Measurements from ENCODE around the gene OR4N2.
"Not testable (repeated sequence)": the region's sequence is repeated elsewhere in the genome, so short reads cannot be mapped to it uniquely, and the experiment has no call there.

The OR4N2 gene

GRCh38 chr14:19803470-19803869 lies at the start of gene OR4N2:
TSS of gene OR4N2 (plus strand) at chr14:19803770. CDS start at chr14:19827449, 23,679 bp downstream.
- not testable (repeated sequence) for H3K4me1 ChIP-seq (ENCODE audit: control insufficient read depth, insufficient read depth, low read length); H3K9me3 ChIP-seq (ENCODE audit: control insufficient read depth, low read length)

GRCh38 chr14:19754172-19754571 lies 49.4 kb upstream of the OR4N2 start:
- Histone ChIP-seq H3K9ac (ENCODE audit: low read length) (no peak overlapping the region), H3K27me3 (ENCODE audit: control insufficient read depth, insufficient read depth, low read length) (no peaks in the 10 kb centered on the region), H3K36me3 (ENCODE audit: control insufficient read depth, insufficient read depth, low read length) (no peaks in the 10 kb centered on the region), H3K4me3 (ENCODE audit: low read length) (no peak overlapping the region), H3K4me1 (ENCODE audit: control insufficient read depth, insufficient read depth, low read length) (no peaks in the 10 kb centered on the region), H3K9me3 (ENCODE audit: control insufficient read depth, low read length) (no peaks in the 10 kb centered on the region)

More at GRCh38 chr14:19803470-19803869, at the start of gene OR4N2:
- not testable (repeated sequence) for H3K27me3 ChIP-seq (ENCODE audit: control insufficient read depth, insufficient read depth, low read length); H3K4me3 ChIP-seq (ENCODE audit: low read length); H3K9ac ChIP-seq (ENCODE audit: low read length); H3K36me3 ChIP-seq (ENCODE audit: control insufficient read depth, insufficient read depth, low read length)

- not testable (repeated sequence) for H3K4me3 ChIP-seq (ENCODE audit: low read length); H3K27me3 ChIP-seq (ENCODE audit: control insufficient read depth, insufficient read depth, low read length); H3K4me1 ChIP-seq (ENCODE audit: control insufficient read depth, insufficient read depth, low read length); H3K9me3 ChIP-seq (ENCODE audit: control insufficient read depth, low read length); H3K9ac ChIP-seq (ENCODE audit: low read length); H3K36me3 ChIP-seq (ENCODE audit: control insufficient read depth, insufficient read depth, low read length)
Measured at GRCh38 chr14:19771491-19771890, 32.1 kb upstream of the OR4N2 start.

DNA sequence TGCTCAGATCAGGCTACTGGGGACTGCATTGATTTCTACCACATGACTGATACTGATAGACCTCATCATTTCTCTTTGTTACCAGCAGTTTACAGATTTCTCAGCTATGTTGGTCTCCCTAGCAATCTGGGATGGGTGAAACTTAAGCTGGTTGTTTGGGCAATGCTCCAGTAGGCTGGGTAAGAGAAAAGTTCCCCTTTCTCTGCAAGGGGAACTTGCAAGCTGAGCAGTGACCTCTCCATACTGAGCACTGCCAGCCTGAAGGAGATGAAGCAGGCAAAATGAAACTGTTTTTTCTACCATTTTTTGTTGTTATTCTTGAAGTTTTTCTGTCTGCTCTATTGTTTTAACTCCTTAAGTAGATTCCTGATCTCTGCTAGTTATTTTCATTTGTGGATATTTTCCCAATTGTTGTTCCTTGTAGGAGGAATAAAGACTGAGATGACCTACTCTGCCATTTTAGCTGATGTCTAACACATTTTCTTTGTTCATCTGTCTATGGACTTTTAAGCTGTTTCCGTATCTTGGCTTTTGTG lies 31.6 kb upstream of the OR4N2 start:
- H3K9ac ChIP-seq (ENCODE audit: low read length), result no peak overlapping the region
- no peaks in the 10 kb centered on the region for H3K9me3 ChIP-seq (ENCODE audit: control insufficient read depth, low read length)
- no peaks in the 10 kb centered on the region for H3K27me3 ChIP-seq (ENCODE audit: control insufficient read depth, insufficient read depth, low read length)
- no peaks in the 10 kb centered on the region for H3K36me3 ChIP-seq (ENCODE audit: control insufficient read depth, insufficient read depth, low read length)
- H3K4me1 ChIP-seq (ENCODE audit: control insufficient read depth, insufficient read depth, low read length), result no peaks in the 10 kb centered on the region
- no peak overlapping the region for H3K4me3 ChIP-seq (ENCODE audit: low read length)

GRCh38 chr14:19772454-19772853 lies 31.1 kb upstream of the OR4N2 start:
- not testable (repeated sequence) for H3K36me3 ChIP-seq (ENCODE audit: control insufficient read depth, insufficient read depth, low read length); H3K27me3 ChIP-seq (ENCODE audit: control insufficient read depth, insufficient read depth, low read length); H3K4me3 ChIP-seq (ENCODE audit: low read length)

GRCh38 chr14:19773204-19773603 lies 30.4 kb upstream of the OR4N2 start, which contains the start of gene OR4M1:
TSS of gene OR4M1 (plus strand) at chr14:19773504. CDS start at chr14:19780323, 6,819 bp downstream.
- not testable (repeated sequence) for H3K27me3 ChIP-seq (ENCODE audit: control insufficient read depth, insufficient read depth, low read length); H3K4me3 ChIP-seq (ENCODE audit: low read length); H3K9me3 ChIP-seq (ENCODE audit: control insufficient read depth, low read length); H3K4me1 ChIP-seq (ENCODE audit: control insufficient read depth, insufficient read depth, low read length); H3K9ac ChIP-seq (ENCODE audit: low read length); H3K36me3 ChIP-seq (ENCODE audit: control insufficient read depth, insufficient read depth, low read length)

More at GRCh38 chr14:19772454-19772853, 31.1 kb upstream of the OR4N2 start:
- H3K4me1 ChIP-seq (ENCODE audit: control insufficient read depth, insufficient read depth, low read length); H3K9ac ChIP-seq (ENCODE audit: low read length); H3K9me3 ChIP-seq (ENCODE audit: control insufficient read depth, low read length): not testable (repeated sequence)

DNA sequence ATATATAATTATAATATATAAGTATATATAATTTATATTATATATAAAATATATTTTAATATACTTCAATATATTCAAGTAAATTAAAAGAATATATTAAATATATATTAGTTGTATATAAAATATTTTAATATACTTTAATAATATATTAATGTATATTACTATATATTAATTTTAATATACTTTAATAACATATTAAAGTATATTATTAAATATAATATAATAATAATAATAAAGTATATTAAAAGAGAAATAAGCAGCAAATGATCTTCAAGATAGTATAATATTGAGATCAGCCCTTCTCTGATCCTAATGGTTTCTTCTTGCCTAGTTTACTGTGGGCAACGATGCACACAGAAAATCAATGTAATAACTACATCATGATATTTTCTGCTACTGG lies 28.0 kb upstream of the OR4N2 start:
- Histone ChIP-seq H3K9me3 (ENCODE audit: control insufficient read depth, low read length) (no peaks in the 10 kb centered on the region), H3K4me3 (ENCODE audit: low read length) (no peak overlapping the region), H3K27me3 (ENCODE audit: control insufficient read depth, insufficient read depth, low read length) (no peaks in the 10 kb centered on the region), H3K9ac (ENCODE audit: low read length) (no peak overlapping the region), H3K4me1 (ENCODE audit: control insufficient read depth, insufficient read depth, low read length) (no peaks in the 10 kb centered on the region), H3K36me3 (ENCODE audit: control insufficient read depth, insufficient read depth, low read length) (no peaks in the 10 kb centered on the region)

GRCh38 chr14:19785848-19786247 lies 17.7 kb upstream of the OR4N2 start:
- H3K9ac ChIP-seq (ENCODE audit: low read length); H3K4me1 ChIP-seq (ENCODE audit: control insufficient read depth, insufficient read depth, low read length); H3K27me3 ChIP-seq (ENCODE audit: control insufficient read depth, insufficient read depth, low read length); H3K4me3 ChIP-seq (ENCODE audit: low read length); H3K36me3 ChIP-seq (ENCODE audit: control insufficient read depth, insufficient read depth, low read length); H3K9me3 ChIP-seq (ENCODE audit: control insufficient read depth, low read length): not testable (repeated sequence)

- H3K4me3 ChIP-seq (ENCODE audit: low read length); H3K9ac ChIP-seq (ENCODE audit: low read length); H3K36me3 ChIP-seq (ENCODE audit: control insufficient read depth, insufficient read depth, low read length); H3K27me3 ChIP-seq (ENCODE audit: control insufficient read depth, insufficient read depth, low read length); H3K9me3 ChIP-seq (ENCODE audit: control insufficient read depth, low read length); H3K4me1 ChIP-seq (ENCODE audit: control insufficient read depth, insufficient read depth, low read length): not testable (repeated sequence)
Measured at GRCh38 chr14:19787318-19787717, 16.3 kb upstream of the OR4N2 start.

DNA sequence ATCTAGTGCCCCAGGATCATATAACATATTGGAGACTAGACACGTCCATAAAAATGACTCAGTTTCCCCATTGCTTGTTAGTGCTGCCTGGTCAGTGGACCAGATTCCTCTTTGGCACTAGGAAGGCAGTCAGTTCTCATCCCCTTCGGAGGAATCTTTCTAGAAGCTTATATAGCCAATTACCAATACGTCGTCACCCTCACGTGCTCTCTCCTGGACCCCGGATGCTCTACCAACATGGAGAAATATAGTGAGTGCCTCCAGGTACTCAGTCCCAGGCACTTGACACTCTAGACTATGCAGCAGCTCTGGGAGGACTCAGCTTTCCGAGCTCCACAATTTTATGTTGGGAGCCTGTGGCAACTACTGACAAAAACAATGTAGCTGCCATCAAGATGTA lies 15.4 kb upstream of the OR4N2 start:
- H3K9ac ChIP-seq (ENCODE audit: low read length); H3K27me3 ChIP-seq (ENCODE audit: control insufficient read depth, insufficient read depth, low read length); H3K9me3 ChIP-seq (ENCODE audit: control insufficient read depth, low read length); H3K36me3 ChIP-seq (ENCODE audit: control insufficient read depth, insufficient read depth, low read length); H3K4me3 ChIP-seq (ENCODE audit: low read length); H3K4me1 ChIP-seq (ENCODE audit: control insufficient read depth, insufficient read depth, low read length): not testable (repeated sequence)

DNA sequence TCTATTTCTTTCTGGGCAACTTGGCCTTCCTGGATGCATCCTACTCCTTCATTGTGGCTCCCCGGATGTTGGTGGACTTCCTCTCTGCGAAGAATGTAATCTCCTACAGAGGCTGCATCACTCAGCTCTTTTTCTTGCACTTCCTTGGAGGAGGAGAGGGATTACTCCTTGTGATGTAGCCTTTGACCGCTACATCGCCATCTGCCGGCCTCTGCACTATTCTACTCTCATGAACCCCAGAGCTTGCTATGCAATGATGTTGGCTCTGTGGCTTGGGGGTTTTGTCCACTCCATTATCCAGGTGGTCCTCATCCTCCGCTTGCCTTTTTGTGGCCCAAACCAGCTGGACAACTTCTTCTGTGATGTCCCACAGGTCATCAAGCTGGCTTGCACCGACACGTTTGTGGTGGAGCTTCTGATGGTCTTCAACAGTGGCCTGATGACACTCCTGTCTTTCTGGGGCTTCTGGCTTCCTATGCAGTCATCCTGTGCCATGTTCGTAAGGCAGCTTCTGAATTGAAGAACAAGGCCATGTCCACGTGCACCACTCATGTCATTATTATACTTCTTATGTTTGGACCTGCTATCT lies 7.0 kb upstream of the OR4N2 start:
- H3K36me3 ChIP-seq (ENCODE audit: control insufficient read depth, insufficient read depth, low read length); H3K9me3 ChIP-seq (ENCODE audit: control insufficient read depth, low read length); H3K4me1 ChIP-seq (ENCODE audit: control insufficient read depth, insufficient read depth, low read length); H3K27me3 ChIP-seq (ENCODE audit: control insufficient read depth, insufficient read depth, low read length); H3K4me3 ChIP-seq (ENCODE audit: low read length); H3K9ac ChIP-seq (ENCODE audit: low read length): not testable (repeated sequence)

DNA sequence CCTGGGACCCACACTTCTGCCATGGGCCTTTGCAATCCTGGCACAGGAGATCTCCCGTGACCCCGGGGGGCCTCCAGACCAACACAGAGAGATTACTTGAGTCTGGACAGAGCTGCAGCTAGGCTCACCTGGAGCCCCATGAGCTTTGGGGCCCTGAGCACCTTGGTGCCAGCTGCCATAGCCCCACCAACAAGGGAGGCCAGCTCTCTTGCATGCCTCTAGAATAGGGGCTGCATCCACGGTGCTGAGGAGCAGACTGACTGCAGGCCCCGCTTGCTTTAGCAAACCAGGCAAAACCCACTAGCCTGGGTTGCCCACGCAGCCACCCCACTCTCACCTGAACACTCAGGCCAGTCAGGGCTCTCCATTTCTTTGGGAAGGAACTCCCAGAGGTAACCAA lies 3.7 kb upstream of the OR4N2 start:
- H3K4me1 ChIP-seq (ENCODE audit: control insufficient read depth, insufficient read depth, low read length), result no peaks in the 10 kb centered on the region
- no peak overlapping the region for H3K4me3 ChIP-seq (ENCODE audit: low read length)
- H3K36me3 ChIP-seq (ENCODE audit: control insufficient read depth, insufficient read depth, low read length), result no peaks in the 10 kb centered on the region
- no peak overlapping the region for H3K9ac ChIP-seq (ENCODE audit: low read length)
- no peaks in the 10 kb centered on the region for H3K9me3 ChIP-seq (ENCODE audit: control insufficient read depth, low read length)
- no peaks in the 10 kb centered on the region for H3K27me3 ChIP-seq (ENCODE audit: control insufficient read depth, insufficient read depth, low read length)

All from mucosa of stomach (tissue), 1 donor.